NCI-H446 treated with DMSO at 0.1 percent for 48 hours (cell line): Measurements from ENCODE around the gene MYLK4.
A peak's percentile ranks its signal among the peaks of the same experiment; 100 is the strongest.

Experiments
- DNase-seq: peaks from one replicate; lab custom pipeline; 2025; lab: John Stamatoyannopoulos, UW

Gene MYLK4

GRCh38 chr6:2630359-2630758 lies 120.4 kb downstream of the MYLK4 start:
- peak; percentile 86 for DNase-seq

GRCh38 chr6:2626401-2626800 lies 124.3 kb downstream of the MYLK4 start:
- DNase-seq = no peak

- DNase-seq = no peak
These were observed 125.1 kb downstream of the MYLK4 start for GRCh38 chr6:2625581-2625980.

DNA sequence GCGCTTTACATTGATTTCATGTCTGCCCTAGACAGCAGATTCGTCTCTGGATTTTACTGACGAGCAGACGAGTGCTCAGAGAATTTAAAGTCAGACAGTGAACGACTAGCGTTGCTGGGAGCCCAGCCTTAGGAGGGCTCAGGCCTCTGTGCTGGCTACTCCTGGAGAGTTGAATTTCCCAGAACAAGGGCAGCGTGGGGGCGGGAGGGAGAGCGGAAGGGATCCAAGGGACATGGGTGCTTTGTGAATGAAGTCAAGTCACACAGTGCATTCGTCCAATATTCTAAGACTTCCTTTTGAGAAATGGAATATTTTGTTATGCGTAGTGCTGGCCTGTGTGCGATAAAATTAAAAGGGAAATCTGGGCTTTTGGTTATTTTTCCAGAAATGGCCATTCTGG lies 126.5 kb downstream of the MYLK4 start:
- DNase-seq = no peak

DNA sequence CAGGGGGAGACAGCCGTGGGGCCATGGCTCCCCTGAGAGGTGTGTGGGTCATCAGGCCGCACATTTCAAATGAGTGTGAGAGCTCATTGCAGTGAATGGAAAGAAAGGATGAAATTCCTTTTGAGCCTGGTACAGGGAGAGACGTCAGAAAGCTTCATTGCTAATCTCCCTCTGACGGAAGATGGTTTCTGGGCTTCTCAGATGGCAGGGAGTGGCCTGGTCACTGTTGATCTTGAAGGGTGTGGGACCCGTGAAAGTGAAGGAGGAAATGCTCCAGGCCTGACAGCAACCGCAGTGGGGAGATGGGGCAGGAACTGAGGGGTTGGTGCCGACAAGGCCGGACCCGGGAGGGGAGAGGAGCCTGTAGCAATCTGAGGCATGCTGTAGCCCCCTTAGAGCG lies 127.4 kb downstream of the MYLK4 start:
- no peak for DNase-seq

GRCh38 chr6:2622671-2623070 lies 128.1 kb downstream of the MYLK4 start:
- DNase-seq = no peak

DNA sequence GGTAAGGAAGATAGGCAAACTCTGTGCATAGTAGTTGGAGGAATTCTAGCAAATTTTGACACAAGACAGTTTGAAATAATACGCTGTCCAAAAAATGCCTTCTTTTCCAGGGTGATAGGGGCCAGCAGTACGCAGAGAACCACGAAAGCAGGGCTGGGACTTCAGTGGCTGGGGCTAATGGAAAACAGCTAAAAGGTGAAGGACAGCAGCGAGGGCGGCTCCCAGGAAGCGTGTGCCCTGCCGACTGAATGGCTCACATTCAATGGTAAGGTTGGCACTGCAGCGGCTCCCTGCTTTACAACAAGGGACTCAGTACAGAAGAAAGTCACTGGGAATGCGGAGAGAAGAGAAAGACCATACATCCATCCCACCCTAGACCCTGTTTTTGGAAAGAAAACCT lies 131.1 kb downstream of the MYLK4 start:
- no peak for DNase-seq

GRCh38 chr6:2617729-2618128 lies 133.0 kb downstream of the MYLK4 start:
- no peak for DNase-seq

DNA sequence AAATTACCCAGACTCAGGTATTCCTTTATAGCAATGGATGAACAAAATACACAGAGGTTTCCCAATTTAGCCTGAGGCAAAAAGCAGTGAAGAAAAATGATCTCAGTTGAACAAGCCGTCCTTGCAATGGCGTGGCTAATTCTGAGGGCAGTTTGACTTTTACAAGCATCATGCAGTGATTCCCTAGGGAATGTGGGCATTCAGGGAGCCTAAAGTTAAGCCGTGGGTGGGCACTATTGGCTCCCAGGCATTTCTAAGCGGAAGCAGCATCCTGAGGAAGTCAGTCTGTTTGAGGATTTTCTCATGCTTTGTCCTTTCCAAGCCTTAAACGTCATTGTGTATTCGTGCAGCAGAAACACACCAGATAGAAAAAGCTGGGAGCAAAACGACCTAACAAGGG lies 133.9 kb downstream of the MYLK4 start:
- DNase-seq = no peak

GRCh38 chr6:2615251-2615650 lies 135.5 kb downstream of the MYLK4 start:
- DNase-seq = no peak

GRCh38 chr6:2614846-2615245 lies 135.9 kb downstream of the MYLK4 start:
- DNase-seq = no peak

GRCh38 chr6:2614155-2614554 lies 136.6 kb downstream of the MYLK4 start:
- no peak for DNase-seq
